ENCODE measurements around the gene TXNRD2.

TXNRD2 gene

DNA sequence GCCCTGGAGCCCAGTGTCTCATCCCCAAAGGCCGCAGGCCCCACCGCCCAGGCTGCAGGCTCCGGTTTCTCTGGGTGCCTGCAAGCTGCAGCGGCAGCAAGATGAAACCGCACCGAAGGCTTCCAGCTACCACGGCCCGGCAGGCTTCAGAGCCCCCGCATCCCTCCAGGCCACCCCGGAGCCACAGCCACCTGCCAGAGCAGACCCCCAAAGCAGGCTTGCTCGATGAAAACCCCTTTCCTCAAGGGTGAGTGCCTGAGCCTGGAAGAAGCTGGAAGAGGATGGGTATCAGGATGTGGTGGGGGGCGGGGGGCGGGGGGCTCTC lies 62.4 kb downstream of the TXNRD2 start:
- H3K4me1 ChIP-seq (ENCODE audit: control insufficient read depth, insufficient read depth, low read length) = peaks cover 30% of the 10 kb centered on the region
- H3K36me3 ChIP-seq (ENCODE audit: control insufficient read depth, insufficient read depth, low read length) = no peaks in the 10 kb centered on the region
- H3K27me3 ChIP-seq (ENCODE audit: control insufficient read depth, insufficient read depth, low read length) = no peaks in the 10 kb centered on the region
- H3K9me3 ChIP-seq (ENCODE audit: control insufficient read depth, insufficient read depth, low read length) = no peaks in the 10 kb centered on the region
- no peak overlapping the region for H3K27ac ChIP-seq (ENCODE audit: low read depth, low read length)
- H3K9ac ChIP-seq (ENCODE audit: low read depth, low read length) = no peak overlapping the region
- no peak overlapping the region for H3K4me3 ChIP-seq (ENCODE audit: low read depth, low read length)

DNA sequence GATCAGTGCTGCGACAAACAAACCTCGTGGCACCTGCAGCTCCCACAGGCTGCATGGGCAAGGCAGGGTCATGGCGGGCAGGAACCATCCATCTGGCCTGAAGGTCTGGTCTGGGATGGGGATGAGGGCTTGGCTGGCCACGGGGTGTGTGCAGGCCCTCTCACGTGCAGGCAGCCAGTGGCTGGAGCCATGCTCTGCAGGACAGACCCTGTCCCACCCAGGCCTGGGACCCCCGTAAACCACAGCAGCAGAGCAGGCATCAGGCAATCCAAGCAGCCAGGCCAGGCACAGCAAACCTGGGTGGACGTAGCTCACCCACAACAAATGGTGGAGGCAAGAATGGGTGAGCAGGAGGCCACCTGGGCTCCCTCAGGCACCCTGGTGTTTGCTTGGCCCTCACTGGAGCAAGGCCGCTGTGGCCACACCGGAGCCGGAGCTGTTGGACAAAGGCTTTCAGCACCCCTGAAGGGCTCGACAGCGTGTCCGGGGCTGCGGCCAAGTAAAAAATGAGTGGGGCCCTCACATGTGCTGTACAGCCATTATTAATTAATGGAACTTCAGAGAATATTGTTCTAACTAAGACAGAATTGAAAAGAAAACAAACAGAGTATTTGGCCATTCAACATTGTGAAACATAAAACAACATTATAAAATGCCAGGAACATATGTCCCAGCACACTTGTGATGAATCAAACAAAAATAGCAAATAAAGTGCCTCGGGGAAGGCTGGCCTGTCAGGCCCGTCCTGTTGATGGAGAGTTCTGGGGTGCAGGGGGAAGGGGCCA lies 63.0 kb downstream of the TXNRD2 start:
- Histone ChIP-seq H3K9me3 (ENCODE audit: control insufficient read depth, insufficient read depth, low read length) (no peaks in the 10 kb centered on the region), H3K4me3 (ENCODE audit: low read depth, low read length) (no peak overlapping the region), H3K9ac (ENCODE audit: low read depth, low read length) (no peak overlapping the region), H3K27ac (ENCODE audit: low read depth, low read length) (no peak overlapping the region), H3K27me3 (ENCODE audit: control insufficient read depth, insufficient read depth, low read length) (no peaks in the 10 kb centered on the region), H3K4me1 (ENCODE audit: control insufficient read depth, insufficient read depth, low read length) (peaks cover 30% of the 10 kb centered on the region), H3K36me3 (ENCODE audit: control insufficient read depth, insufficient read depth, low read length) (no peaks in the 10 kb centered on the region)

DNA sequence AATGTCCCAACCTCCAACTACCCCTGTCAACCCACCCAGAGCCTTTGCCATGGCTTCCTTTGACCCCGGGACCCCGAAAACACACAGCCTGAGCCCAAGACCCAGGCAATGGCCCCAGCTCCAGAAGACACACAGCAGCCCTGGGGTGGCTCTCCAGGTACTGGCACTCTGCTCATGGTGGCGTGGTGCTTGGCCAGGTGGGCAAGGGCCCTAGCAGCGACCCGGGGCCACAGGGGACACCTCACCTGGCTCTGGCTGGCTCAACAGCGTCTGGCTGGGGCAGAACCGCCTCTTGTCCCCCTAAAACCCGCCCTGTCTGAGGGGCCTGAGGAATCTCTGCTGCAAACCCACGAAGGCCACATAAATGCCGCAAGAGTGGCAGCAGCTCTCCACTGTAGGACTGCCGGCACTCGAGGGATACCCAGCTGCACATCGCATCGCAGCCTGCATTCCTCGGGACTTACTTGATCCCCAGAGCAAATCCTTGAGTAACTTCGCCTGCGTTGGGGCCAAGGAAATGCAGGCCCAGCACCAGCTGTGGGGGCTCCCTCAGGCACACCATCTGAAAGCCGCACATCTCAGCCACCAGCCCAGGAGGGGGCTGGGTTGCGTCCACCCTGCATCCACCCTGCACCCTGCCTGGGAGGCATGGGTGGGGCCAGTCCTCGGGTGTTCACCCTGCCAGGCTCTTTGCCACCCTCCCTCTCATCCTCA lies 63.8 kb downstream of the TXNRD2 start:
- Histone ChIP-seq H3K27me3 (ENCODE audit: control insufficient read depth, insufficient read depth, low read length) (no peaks in the 10 kb centered on the region), H3K9ac (ENCODE audit: low read depth, low read length) (no peak overlapping the region), H3K4me1 (ENCODE audit: control insufficient read depth, insufficient read depth, low read length) (peaks cover 30% of the 10 kb centered on the region), H3K4me3 (ENCODE audit: low read depth, low read length) (no peak overlapping the region), H3K27ac (ENCODE audit: low read depth, low read length) (no peak overlapping the region), H3K36me3 (ENCODE audit: control insufficient read depth, insufficient read depth, low read length) (no peaks in the 10 kb centered on the region), H3K9me3 (ENCODE audit: control insufficient read depth, insufficient read depth, low read length) (no peaks in the 10 kb centered on the region)

DNA sequence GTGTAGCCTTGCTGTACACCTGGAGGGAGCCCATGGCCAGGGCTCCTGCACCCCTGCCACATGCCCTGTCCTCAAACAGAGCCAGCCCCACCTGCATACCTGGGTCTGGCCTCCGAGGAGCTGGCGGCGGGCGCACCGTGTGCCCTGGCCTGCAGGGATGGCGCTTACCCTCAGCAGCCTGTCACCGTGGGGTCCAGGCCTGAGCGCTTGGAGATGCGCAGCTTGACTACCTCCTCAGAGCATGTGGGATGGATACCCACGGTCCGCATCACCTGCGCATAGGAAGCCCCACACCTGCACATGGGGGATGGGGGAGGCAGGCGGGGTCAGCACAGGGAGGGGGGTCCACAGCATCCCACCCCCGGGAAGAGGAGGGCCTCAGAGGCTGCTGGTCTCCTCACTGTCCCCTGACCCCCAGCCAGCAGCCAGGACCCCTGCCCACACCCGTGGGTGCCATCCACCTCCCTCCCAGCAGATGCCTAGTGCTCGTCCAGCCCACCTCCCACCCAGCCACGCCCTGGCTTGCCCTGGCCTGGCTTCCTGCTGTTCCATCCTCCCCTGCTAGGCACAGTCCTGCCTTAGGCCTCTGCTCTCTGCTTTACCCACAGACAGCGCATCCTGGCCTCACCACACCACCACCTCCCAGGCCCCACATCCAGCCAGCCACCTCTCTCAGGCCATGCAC lies 64.5 kb downstream of the TXNRD2 start:
- Histone ChIP-seq H3K9ac (ENCODE audit: low read depth, low read length) (no peak overlapping the region), H3K36me3 (ENCODE audit: control insufficient read depth, insufficient read depth, low read length) (no peaks in the 10 kb centered on the region), H3K27ac (ENCODE audit: low read depth, low read length) (no peak overlapping the region), H3K4me1 (ENCODE audit: control insufficient read depth, insufficient read depth, low read length) (peaks cover 25% of the 10 kb centered on the region), H3K4me3 (ENCODE audit: low read depth, low read length) (no peak overlapping the region), H3K9me3 (ENCODE audit: control insufficient read depth, insufficient read depth, low read length) (no peaks in the 10 kb centered on the region), H3K27me3 (ENCODE audit: control insufficient read depth, insufficient read depth, low read length) (no peaks in the 10 kb centered on the region)

DNA sequence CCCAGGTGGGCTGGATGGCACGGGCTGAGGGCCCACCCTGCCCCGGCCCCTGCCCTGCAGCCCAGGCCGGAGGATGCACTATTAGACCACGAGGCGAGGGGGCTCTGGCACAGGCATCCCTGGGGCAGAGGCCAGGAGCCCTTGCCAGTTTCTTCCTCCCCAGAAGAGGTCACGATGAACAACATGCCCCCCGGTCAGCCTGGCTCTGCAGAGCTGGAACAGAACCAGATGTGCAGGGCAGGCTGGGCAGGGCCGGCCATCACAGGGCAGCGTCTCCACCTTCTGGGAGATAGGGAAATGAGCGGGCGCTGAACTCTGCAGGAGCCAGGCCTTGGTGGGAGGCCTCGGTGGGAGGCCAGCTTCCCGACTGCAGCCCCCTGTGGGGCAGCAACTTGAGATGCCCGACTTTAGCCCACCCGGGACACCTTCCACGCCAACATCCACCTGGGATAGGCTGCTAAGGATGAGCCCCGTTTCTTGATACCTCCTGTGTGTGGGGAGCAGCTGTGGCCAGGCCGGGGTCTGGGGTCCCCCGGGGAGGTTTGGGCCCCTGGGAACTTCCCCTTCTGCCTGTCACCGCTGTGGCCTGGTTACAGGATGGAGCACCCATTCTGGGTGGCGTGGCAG lies 65.2 kb downstream of the TXNRD2 start:
- Histone ChIP-seq H3K27me3 (ENCODE audit: control insufficient read depth, insufficient read depth, low read length) (no peaks in the 10 kb centered on the region), H3K4me1 (ENCODE audit: control insufficient read depth, insufficient read depth, low read length) (peaks cover 19% of the 10 kb centered on the region), H3K4me3 (ENCODE audit: low read depth, low read length) (no peak overlapping the region), H3K9ac (ENCODE audit: low read depth, low read length) (no peak overlapping the region), H3K27ac (ENCODE audit: low read depth, low read length) (no peak overlapping the region), H3K36me3 (ENCODE audit: control insufficient read depth, insufficient read depth, low read length) (no peaks in the 10 kb centered on the region), H3K9me3 (ENCODE audit: control insufficient read depth, insufficient read depth, low read length) (no peaks in the 10 kb centered on the region)

DNA sequence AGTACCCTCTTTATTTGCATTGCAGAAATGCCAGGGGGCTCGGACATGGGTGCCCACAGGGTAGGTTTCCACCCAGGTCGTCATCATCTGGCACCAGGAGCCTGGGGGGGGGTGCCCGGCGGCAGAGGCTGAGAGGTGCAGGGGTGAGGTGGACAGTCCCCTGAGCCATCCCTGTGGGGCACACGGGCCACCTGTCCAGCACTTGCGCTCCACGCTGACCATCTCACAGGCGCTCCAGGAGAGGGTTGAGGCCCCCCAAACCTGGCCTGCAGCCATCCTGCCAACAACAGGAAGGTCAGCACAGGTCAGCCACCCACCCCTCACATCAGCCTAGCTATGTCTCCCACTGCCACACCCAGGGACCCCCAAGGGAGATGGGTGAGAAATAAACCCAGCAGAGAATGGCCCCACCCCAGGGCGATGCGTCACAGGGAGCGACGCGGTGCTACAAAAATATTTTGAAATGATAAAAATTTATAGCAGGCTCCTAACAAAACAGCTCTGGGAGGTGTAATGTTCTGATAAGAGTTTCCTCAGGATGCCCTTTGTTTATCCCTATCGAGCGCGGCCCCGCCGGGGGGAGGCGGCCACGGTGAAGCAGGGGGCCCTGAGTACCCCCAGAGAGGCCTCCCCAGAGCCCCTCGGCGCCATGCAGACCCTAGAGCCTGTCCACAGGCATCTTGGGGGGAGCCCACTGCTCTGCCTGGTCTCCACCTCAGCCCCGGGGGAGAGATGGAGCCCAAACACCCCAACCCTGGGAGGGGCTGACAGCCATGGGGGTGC lies 65.9 kb downstream of the TXNRD2 start:
- H3K9me3 ChIP-seq (ENCODE audit: control insufficient read depth, insufficient read depth, low read length) = no peaks in the 10 kb centered on the region
- no peaks in the 10 kb centered on the region for H3K36me3 ChIP-seq (ENCODE audit: control insufficient read depth, insufficient read depth, low read length)
- H3K27ac ChIP-seq (ENCODE audit: low read depth, low read length) = no peak overlapping the region
- H3K4me3 ChIP-seq (ENCODE audit: low read depth, low read length) = no peak overlapping the region
- no peak overlapping the region for H3K9ac ChIP-seq (ENCODE audit: low read depth, low read length)
- peaks cover 13% of the 10 kb centered on the region for H3K4me1 ChIP-seq (ENCODE audit: control insufficient read depth, insufficient read depth, low read length)
- H3K27me3 ChIP-seq (ENCODE audit: control insufficient read depth, insufficient read depth, low read length) = no peaks in the 10 kb centered on the region

DNA sequence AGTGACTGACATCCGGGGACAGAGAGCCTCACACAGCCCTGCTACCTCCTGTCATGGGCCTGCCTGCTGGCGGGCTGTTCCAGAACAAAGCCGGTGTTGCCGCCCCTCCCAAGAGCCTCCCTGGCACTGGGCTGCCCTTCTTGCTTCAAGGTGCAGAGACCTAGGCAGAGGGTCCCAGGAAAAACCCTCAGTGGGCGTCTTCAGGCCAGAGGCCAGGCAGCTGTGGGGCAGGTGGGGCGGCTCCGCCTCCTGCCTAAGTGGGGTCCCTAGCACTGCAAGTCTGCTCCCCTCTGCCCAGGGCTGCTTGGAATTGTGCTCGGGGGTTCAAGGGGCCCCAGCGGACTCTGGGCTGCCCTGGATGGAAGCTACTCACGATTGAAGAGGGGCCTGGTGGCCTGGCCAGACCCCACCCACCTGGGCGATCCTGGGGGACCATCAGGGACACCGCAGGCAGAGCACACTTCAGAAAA lies 66.5 kb downstream of the TXNRD2 start:
- H3K4me3 ChIP-seq (ENCODE audit: low read depth, low read length) = no peak overlapping the region
- H3K27ac ChIP-seq (ENCODE audit: low read depth, low read length) = no peak overlapping the region
- H3K4me1 ChIP-seq (ENCODE audit: control insufficient read depth, insufficient read depth, low read length) = peaks cover 7% of the 10 kb centered on the region
- H3K9ac ChIP-seq (ENCODE audit: low read depth, low read length) = no peak overlapping the region
- no peaks in the 10 kb centered on the region for H3K9me3 ChIP-seq (ENCODE audit: control insufficient read depth, insufficient read depth, low read length)
- H3K27me3 ChIP-seq (ENCODE audit: control insufficient read depth, insufficient read depth, low read length) = no peaks in the 10 kb centered on the region
- H3K36me3 ChIP-seq (ENCODE audit: control insufficient read depth, insufficient read depth, low read length) = no peaks in the 10 kb centered on the region

DNA sequence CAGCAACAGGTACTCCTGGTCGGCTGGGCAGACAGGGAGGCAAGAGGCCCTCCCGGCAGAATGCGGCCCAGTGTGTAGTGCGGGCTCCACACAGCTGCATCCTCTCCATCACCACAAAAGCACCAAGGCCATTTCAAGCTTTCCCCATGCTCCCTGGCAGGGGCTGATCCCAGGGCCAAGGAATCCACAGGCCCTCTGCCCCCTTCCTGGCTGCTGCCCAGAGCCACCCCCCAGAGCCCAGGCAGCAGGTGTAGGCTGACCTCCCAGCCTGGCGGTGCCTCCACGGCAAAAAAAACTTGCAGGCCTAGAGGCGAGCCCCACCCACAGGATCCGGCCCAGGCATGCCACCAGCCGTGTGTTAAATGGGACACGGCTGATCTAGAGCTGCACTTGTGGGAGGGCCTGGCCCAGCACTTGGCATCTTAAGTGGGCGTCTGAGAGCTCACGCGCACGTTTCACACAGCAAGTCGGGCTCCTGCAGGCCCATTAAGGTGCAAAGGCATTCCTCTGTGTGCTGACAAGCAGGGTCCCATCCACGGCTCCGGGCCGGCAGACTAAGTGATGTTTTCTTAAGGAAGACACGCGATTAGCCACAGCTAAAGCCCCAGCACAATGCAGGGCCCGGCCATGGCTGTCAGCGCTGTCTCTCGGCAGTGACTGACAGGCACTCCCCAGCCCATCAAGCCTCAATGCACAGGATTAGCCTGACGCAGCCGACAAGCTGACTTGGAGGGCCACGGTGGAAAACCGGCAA lies 67.1 kb downstream of the TXNRD2 start:
- Histone ChIP-seq H3K9ac (ENCODE audit: low read depth, low read length) (no peak overlapping the region), H3K9me3 (ENCODE audit: control insufficient read depth, insufficient read depth, low read length) (no peaks in the 10 kb centered on the region), H3K4me3 (ENCODE audit: low read depth, low read length) (no peak overlapping the region), H3K27ac (ENCODE audit: low read depth, low read length) (no peak overlapping the region), H3K27me3 (ENCODE audit: control insufficient read depth, insufficient read depth, low read length) (no peaks in the 10 kb centered on the region), H3K36me3 (ENCODE audit: control insufficient read depth, insufficient read depth, low read length) (no peaks in the 10 kb centered on the region), H3K4me1 (ENCODE audit: control insufficient read depth, insufficient read depth, low read length) (0 out of 2 replicates have a peak, but pooled peaks cover 4% of the 10 kb centered on the region)

DNA sequence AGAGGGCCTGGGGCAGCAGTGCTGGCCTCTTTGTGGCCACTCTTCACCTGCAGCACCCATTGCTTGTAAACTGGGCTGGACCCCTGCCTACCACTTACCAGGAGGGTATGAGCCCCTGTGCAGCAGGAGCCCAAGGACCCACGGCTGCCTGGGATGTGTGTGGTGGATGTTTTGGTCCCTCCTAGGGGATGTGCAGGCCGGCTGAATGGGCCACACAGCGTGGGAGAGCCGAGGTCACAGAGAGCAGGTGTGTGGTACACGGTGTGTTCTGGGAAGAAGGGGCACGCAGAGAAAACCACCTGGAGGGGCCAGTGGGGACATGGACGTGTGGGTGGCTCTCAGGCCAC lies 67.7 kb downstream of the TXNRD2 start:
- Histone ChIP-seq H3K4me3 (ENCODE audit: low read depth, low read length) (no peak overlapping the region), H3K27me3 (ENCODE audit: control insufficient read depth, insufficient read depth, low read length) (no peaks in the 10 kb centered on the region), H3K36me3 (ENCODE audit: control insufficient read depth, insufficient read depth, low read length) (no peaks in the 10 kb centered on the region), H3K9ac (ENCODE audit: low read depth, low read length) (no peak overlapping the region), H3K4me1 (ENCODE audit: control insufficient read depth, insufficient read depth, low read length) (0 out of 2 replicates have a peak, but pooled peaks cover under 1% of the 10 kb centered on the region), H3K27ac (ENCODE audit: low read depth, low read length) (no peak overlapping the region), H3K9me3 (ENCODE audit: control insufficient read depth, insufficient read depth, low read length) (no peaks in the 10 kb centered on the region)

Measured in HUES48 (cell line).